ENCODE results near the gene UBE4B. TPM values are rescaled to one million over a fixed set of nuclear protein-coding genes. Genes with fewer than 3 reads are reported as not detected.
A peak's percentile ranks its signal among the peaks of the same experiment; 100 is the strongest.

Gene UBE4B
- total and polyA plus RNA-seq, 9 of the 15 experiments (the other 6 are each of a cell fraction or from before 2014, with no cell fraction given) = 11.7 to 73.7 (median 40.1) TPM

GRCh38 chr1:10210841-10211804 lies 178.4 kb downstream of the UBE4B start (continued):
- no peak for TF ChIP-seq E2F5 (CRISPR knock-in tag; IDR thresholded peaks at IDR 0.05)
- TF ChIP-seq RCOR1 (IDR thresholded peaks at IDR 0.05; ENCODE audit: borderline replicate concordance in 1 of 2, low read depth in 2 of 2, low read length in 2 of 2) = no peak
- TF ChIP-seq JUNB (CRISPR knock-in tag; conservative IDR thresholded peaks at IDR 0.05) = no peak
- no peak for TF ChIP-seq ZNF449 (CRISPR knock-in tag; IDR thresholded peaks at IDR 0.05)
- no peak for TF ChIP-seq PTRF (tag; IDR thresholded peaks at IDR 0.05)
- peak; percentile 19; the same call in 1 of the 2 replicates for TF ChIP-seq TOE1 (IDR thresholded peaks at IDR 0.05; ENCODE audit: borderline replicate concordance)
- TF ChIP-seq TOE1 (CRISPR knock-in tag; IDR thresholded peaks at IDR 0.05; ENCODE audit: borderline replicate concordance, low read depth) = no peak
- no peak for TF ChIP-seq TAF1 (IDR thresholded peaks at IDR 0.05; ENCODE audit: control insufficient read depth, extremely low read depth, insufficient read depth, low read length, severe bottlenecking)
- no peak for TF ChIP-seq ZNF280B (CRISPR knock-in tag; IDR thresholded peaks at IDR 0.05)
- no peak for TF ChIP-seq CHD2 (IDR thresholded peaks at IDR 0.05; ENCODE audit: low read depth, low read length)
- TF ChIP-seq NFYB (IDR thresholded peaks at IDR 0.05; ENCODE audit: extremely low read depth, insufficient read length) = no peak
- no peak for TF ChIP-seq ATF3 (IDR thresholded peaks at IDR 0.05)
- no peak for TF ChIP-seq ATF3 (CRISPR knock-in tag; conservative IDR thresholded peaks at IDR 0.05)
- no peak for TF ChIP-seq JUN (IDR thresholded peaks at IDR 0.05; ENCODE audit: borderline replicate concordance, low read depth, low read length)
- TF ChIP-seq JUN (CRISPR knock-in tag; IDR thresholded peaks at IDR 0.05; ENCODE audit: borderline replicate concordance) = no peak
- TF ChIP-seq RBBP5 (IDR thresholded peaks at IDR 0.05; ENCODE audit: borderline replicate concordance, insufficient read depth, low read length, poor library complexity, severe bottlenecking) = peak; percentile 2
- TF ChIP-seq RB1 (IDR thresholded peaks at IDR 0.05; ENCODE audit: low read depth) = no peak; the same call in 1 of the 2 replicates
- TF ChIP-seq SREBF1 (IDR thresholded peaks at IDR 0.05; ENCODE audit: borderline replicate concordance, low read depth, low read length) = no peak
- no peak for TF ChIP-seq ZNF134 (CRISPR knock-in tag; conservative IDR thresholded peaks at IDR 0.05)
- no peak for TF ChIP-seq TEAD2 (tag; IDR thresholded peaks at IDR 0.05)
- TF ChIP-seq ZNF212 (CRISPR knock-in tag; IDR thresholded peaks at IDR 0.05) = no peak
- no peak for TF ChIP-seq ZC3H11A (IDR thresholded peaks at IDR 0.05; ENCODE audit: low read depth, low read length)
- peak; percentile 59; the same call in 1 of the 2 replicates for TF ChIP-seq GATAD2A (IDR thresholded peaks at IDR 0.05)
- no peak for TF ChIP-seq BDP1 (IDR thresholded peaks at IDR 0.05; ENCODE audit: insufficient read depth, insufficient read length)

Measured in K562 (cell line).